HG03342 (cell line): Measurements from ENCODE around the gene PMIS2.
"Not testable (repeated sequence)": the region's sequence is repeated elsewhere in the genome, so short reads cannot be mapped to it uniquely, and the experiment has no call there.

ENCODE experiments used
- ATAC-seq: cut with Tn5 transposase; IDR thresholded peaks from one replicate; pipeline ENCODE4 v1.9.1; 2021; ENCODE audit warnings: mild to moderate bottlenecking, moderate library complexity; ENCODE audit not compliant: unreplicated experiment

The PMIS2 gene

GRCh38 chr19:35587321-35587720, 1.3 kb downstream of the PMIS2 start:
- ATAC-seq = no peak

- no peak for ATAC-seq
These were observed 4.9 kb downstream of the PMIS2 start for GRCh38 chr19:35590875-35591274.

DNA sequence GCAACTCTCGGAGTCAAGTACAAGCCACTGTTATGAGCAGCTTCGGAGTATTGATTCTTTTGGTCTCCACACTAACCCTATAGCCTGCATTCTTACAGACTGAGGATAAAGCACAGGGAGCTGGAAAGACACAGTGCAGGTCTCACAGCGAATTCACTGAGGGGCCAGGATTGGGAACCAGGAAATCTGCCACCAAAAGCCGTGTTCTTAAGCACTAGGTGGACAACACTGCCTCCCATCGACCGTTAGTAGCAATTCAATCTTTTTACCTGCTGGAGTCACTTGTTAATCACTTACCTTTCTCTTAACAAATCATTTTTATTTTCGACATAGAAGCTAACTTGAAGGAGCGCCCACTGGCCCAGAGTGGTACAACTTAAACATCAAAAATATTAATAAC, 6.3 kb downstream of the PMIS2 start:
- ATAC-seq = no peak

DNA sequence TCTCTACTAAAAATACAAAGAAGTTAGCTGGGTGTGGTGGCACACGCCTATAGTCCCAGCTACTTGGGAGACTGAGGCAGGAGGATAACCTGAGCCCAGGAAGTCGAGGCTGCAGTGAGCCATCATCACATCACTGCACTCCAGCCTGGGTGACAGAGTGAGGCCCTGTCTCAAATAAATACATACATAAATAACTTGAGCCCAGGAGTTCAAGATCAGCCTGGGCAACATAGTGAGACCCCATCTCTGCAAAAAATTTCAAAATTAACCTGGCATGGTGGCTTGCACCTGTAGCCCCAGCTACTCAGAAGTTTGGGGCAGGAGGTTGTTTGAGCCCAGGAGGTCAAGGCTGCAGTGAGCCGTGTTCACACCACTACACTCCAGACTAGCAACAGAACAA, 9.1 kb downstream of the PMIS2 start:
- not testable (repeated sequence) for ATAC-seq

DNA sequence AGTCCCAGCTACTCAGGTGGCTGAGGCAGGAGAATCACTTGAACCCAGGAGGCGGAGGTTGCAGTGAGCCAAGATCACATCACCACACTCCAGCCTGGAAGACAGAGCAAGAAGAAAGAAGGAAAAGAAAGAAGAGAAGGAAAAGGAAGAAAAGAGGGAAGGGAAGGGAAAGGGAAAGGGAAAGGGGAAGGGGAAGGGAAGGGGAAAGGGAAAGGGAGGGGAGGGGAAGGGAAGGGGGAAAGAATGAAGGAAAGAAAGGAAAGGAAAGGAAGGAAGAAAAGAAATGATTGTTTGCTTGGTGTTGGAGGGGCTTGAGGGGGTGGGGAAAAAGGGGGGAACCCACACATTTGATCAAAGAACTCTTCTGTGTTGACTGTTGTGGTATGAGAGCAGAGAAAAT, 10.0 kb downstream of the PMIS2 start:
- ATAC-seq = no peak

DNA sequence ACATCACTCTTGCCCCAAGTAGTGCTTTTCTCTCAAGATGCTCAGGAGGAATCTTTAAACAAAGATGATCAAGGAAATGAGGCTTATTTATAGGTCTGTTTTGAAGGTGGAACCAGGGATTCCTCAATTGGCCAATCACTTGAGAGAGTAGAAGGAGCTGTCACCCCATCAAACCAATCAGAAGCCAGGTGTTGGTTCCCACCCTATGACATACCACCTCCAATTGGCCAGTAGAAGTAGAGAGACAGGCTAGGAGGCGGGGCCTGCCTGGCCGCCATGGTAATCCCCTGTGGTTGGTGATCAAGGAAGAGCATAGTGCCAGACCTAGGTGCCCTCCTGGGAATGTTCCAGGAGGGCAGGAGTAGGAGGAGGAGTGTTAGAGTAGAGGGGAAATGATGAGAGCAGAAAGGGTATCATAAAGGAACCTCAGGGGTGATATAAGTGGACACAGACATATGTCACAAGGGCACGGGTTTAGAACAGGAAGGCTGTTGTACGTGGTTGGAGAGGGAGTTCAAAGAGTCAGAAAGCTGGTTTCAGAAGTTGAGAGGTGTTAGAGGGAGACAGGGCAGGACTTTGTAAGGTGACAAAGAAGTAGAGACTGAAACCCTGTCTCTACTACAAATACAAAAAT, 10.5 kb downstream of the PMIS2 start:
- no peak for ATAC-seq

DNA sequence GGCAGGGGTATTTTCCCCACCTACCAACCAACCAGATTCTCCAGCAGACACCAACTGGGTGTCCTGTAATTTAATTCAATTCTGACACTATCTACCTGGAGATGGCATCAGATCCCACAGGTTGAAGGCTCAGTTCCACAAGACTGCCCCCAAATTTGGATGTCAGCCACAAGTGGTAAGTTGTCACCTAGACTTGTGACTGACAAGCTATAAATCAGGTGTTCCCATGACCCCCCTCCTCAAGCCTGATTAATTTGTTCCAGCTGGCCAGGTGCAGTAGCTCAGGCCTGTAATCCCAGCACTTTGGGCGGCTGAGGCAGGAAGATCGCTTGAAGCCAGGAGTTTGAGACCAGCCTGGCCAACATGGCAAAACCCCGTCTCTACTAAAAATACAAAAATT, 16.0 kb downstream of the PMIS2 start:
- ATAC-seq = no peak

DNA sequence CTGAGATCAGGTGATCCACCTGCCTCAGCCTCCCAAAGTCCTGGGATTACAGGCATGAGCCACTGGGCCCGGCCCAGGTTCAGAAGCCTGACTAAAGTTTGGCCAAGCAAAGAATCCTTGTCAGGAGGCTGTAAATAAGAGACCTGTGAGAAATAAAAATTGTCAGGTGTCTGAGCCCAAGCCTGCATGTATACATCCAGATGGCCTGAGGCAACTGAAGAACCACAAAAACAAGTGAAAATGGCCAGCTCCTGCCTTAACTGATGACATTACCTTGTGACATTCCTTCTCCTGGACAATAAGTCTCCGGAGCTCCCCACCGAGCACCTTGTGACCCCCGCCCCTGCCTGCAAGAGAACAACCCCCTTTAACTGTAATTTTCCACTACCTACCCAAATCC, 18.5 kb downstream of the PMIS2 start:
- ATAC-seq = not testable (repeated sequence)

- not testable (repeated sequence) for ATAC-seq
These were observed 21.2 kb downstream of the PMIS2 start for GRCh38 chr19:35607170-35607569.

GRCh38 chr19:35607661-35608060, 21.7 kb downstream of the PMIS2 start:
- ATAC-seq = no peak

DNA sequence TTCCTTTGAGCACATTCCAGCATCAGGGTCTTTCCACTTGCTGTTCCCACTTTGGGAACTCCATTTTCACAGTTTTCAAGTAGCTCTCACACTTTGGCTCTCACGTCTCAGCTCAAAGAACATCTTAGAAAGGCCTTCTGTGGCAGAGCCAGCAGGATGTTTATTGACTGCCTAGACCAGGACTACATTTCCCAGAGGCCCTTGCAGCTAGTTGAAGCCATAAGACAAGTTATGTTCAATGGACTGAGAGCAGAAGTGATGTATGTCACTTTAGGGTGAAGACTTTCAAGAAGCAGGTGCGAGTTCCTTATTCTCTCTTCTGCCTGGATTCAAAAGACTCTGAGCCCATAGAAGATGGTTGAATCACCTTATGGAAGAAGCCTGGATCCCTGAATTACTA, 22.3 kb downstream of the PMIS2 start:
- no peak for ATAC-seq

DNA sequence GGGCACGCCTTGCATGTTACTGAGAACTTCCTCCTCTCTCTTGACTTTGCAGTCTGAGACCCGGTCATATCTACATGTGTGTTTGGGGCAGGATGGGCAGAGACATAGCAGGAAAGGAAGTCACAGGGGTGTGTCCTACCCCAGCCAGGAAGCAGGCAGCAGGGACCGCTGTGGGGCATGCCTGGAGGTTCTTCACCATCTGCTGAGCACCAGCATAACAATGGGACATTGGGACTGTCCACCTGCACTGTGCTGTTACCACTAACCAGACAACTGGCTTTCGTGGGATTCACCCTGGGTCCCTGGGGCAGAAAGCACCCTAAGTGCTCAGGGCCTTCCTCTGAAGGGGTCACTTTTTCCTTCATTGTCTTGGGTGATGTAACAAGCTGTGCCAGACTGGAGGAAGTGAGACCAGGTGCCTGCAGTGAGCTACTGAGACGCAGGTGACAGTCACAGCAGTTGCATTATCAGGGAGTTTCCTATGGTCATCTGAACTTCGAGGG, 23.9 kb downstream of the PMIS2 start:
- ATAC-seq = no peak

GRCh38 chr19:35612224-35612558, 26.2 kb downstream of the PMIS2 start:
- no peak for ATAC-seq

GRCh38 chr19:35612559-35613321, 26.8 kb downstream of the PMIS2 start, which contains the start of gene HAUS5:
Gene HAUS5 (plus strand): TSS chr19:35612735. CDS start chr19:35612795, 60 bp downstream.
- ATAC-seq = peak; percentile 76

GRCh38 chr19:35613574-35613973, 27.6 kb downstream of the PMIS2 start:
- ATAC-seq = no peak

DNA sequence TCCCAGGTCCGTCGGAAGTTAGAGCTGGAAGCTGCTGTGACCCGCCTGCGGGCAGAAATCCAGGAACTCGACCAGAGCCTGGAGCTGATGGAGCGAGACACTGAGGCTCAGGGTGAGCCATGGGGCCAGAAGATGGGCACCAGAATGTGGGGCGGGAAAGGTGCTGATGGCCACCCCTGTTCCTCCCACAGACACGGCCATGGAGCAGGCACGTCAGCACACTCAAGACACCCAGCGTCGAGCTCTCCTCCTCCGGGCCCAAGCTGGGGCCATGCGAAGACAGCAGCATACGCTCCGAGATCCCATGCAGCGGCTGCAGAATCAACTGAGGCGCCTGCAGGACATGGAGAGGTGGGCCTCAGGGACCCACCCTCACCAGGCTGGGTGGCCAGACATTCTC, 29.1 kb downstream of the PMIS2 start:
- no peak for ATAC-seq

- no peak for ATAC-seq
These were observed 32.9 kb downstream of the PMIS2 start for GRCh38 chr19:35618857-35619256.

DNA sequence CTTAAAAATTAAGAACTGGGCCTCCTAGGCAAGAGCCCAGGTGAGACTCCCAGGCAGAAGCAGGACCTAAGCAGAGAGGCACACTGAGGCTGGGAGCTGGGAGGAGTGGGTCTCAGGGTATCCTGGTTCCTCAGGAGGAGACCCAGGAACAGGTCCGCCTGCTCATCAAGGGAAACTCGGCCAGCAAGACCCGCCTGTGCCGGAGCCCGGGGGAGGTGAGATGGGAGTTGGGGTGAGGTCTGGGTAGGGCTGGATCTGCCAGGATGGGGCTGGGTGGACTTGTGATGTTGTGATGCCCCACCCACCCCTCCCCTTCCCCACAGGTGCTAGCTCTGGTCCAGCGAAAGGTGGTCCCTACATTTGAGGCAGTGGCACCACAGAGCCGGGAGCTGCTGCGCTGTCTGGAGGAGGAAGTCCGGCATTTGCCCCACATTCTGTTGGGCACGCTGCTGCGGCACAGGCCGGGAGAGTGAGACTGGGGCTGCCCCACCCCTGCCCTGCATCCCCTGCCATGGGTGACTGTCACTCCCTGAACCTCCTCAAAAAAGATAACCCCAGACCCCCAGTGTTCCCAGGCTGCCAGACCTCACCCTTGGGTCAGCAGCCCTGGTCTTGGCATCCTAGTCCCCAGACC, 33.4 kb downstream of the PMIS2 start:
- ATAC-seq = no peak

GRCh38 chr19:35620001-35620400, 34.0 kb downstream of the PMIS2 start:
- no peak for ATAC-seq

- ATAC-seq = no peak
These were observed 35.7 kb downstream of the PMIS2 start for GRCh38 chr19:35621708-35622107.

GRCh38 chr19:35622750-35623149, 36.8 kb downstream of the PMIS2 start:
- ATAC-seq = no peak
